H1 (cell line): ENCODE results near the gene STXBP6. TPM values are rescaled to one million over a fixed set of nuclear protein-coding genes. Genes with fewer than 3 reads are reported as not detected.

ENCODE experiments used
- ATF3 ChIP-seq: IDR thresholded peaks from 2 replicates; pipeline ENCODE4 v1.6.1; 2011; ENCODE audit warnings: low read depth, mild to moderate bottlenecking, low read length; ENCODE audit not compliant: insufficient read depth
- CHD7 ChIP-seq: fragments of 300-600 bp; sonication (generic); IDR thresholded peaks from 2 replicates; pipeline ENCODE4 v1.7.1; 2012; ENCODE audit warnings: low read length, moderate library complexity, mild to moderate bottlenecking, inconsistent platforms; ENCODE audit not compliant: insufficient replicate concordance
- CREB1 ChIP-seq: IDR thresholded peaks from 2 replicates; pipeline ENCODE4 v1.6.1; 2012; ENCODE audit warnings: inconsistent platforms
- EP300 ChIP-seq, 2 experiments: IDR thresholded peaks; 1 replicate in 1 of 2; 2 replicates in 1 of 2; pipeline ENCODE4 v1.6.1; 2011 to 2012; ENCODE audit warnings: low read depth in 2 of 2, low read length in 2 of 2, mild to moderate bottlenecking in 2 of 2, borderline replicate concordance in 1 of 2, inconsistent platforms in 1 of 2, moderate library complexity in 1 of 2
- GABPA ChIP-seq: IDR thresholded peaks from 2 replicates; pipeline ENCODE4 v1.6.1; 2011; ENCODE audit warnings: mild to moderate bottlenecking, low read length, moderate library complexity, borderline replicate concordance; ENCODE audit not compliant: insufficient read depth
- GTF2F1 ChIP-seq: IDR thresholded peaks from 2 replicates; pipeline ENCODE4 v1.6.1; 2012; ENCODE audit warnings: low read depth, low read length, improper control_type of control experiment, borderline replicate concordance
- SIX5 ChIP-seq: IDR thresholded peaks from 2 replicates; pipeline ENCODE4 v1.6.1; 2011; ENCODE audit warnings: mild to moderate bottlenecking, low read depth, low read length
- polyA plus RNA-seq, 7 experiments: library from polyadenylated mRNA; depleted of rRNA in 3 of 7; stranded (reverse) in 5 of 7; unstranded in 2 of 7; fragments of >200 nt in 5 of 7; fragments of 200-250 nt in 2 of 7; gene quantifications; 1 replicate in 5 of 7; 2 replicates in 1 of 7; 4 replicates in 1 of 7; pipeline versions ENCODE4 v1.2.1 to v1.2.3, GENCODE V29; 2011 to 2013; ENCODE audit warnings: missing spikeins in 2 of 7, mixed read lengths in 2 of 7
- total RNA-seq: library from RNA; stranded (reverse); fragmentation: NEBNext Ultra II Directional; extraction: Animal tissue kit (Norgen Biotek cat#: 25700); gene quantifications from 2 replicates; pipeline ENCODE4 v1.2.1, GENCODE V29; 2021

The STXBP6 gene
- total and polyA plus RNA-seq, 2 of the 8 experiments (the other 6 are each of a cell fraction or from before 2014, with no cell fraction given), result 9.4 to 18.1 TPM

- no peak for TF ChIP-seq CHD7
- TF ChIP-seq GABPA, result no peak
- no peak for TF ChIP-seq CREB1
- no peak for TF ChIP-seq ATF3
- TF ChIP-seq EP300 (IDR thresholded peaks at IDR 0.05; ENCODE audit: borderline replicate concordance in 1 of 2, low read depth in 2 of 2, low read length in 2 of 2), result no peak
- TF ChIP-seq GTF2F1, result no peak
- no peak for TF ChIP-seq SIX5
- TF ChIP-seq, all 59 proteins: peak for 0
These were observed 32.4 kb downstream of the STXBP6 start (continued) for GRCh38 chr14:25017562-25017961.
